Mononuclear cell (primary cell): Measurements from ENCODE around the gene CD7. TPM values are rescaled to one million over a fixed set of nuclear protein-coding genes. Genes with fewer than 3 reads are reported as not detected.

ENCODE experiments used
- H3K27me3 ChIP-seq: 2 replicates; pipeline ENCODE4 v1.6.0; 2011; ENCODE audit warnings: low read length, control low read depth; ENCODE audit not compliant: insufficient read depth
- H3K4me1 ChIP-seq: 2 replicates; pipeline ENCODE4 v1.5.1; 2011; ENCODE audit warnings: mild to moderate bottlenecking, low read length, control low read depth; ENCODE audit not compliant: insufficient read depth
- H3K4me3 ChIP-seq: 2 replicates; pipeline ENCODE4 v1.5.1; 2011; ENCODE audit warnings: mild to moderate bottlenecking, low read length, moderate library complexity
- H3K9me3 ChIP-seq: 2 replicates; pipeline ENCODE4 v1.5.1; 2011; ENCODE audit warnings: low read depth, mild to moderate bottlenecking, control low read depth, low read length
- total RNA-seq: library from RNA; depleted of rRNA; stranded (reverse); fragments of >200 nt; gene quantifications from one replicate; pipeline ENCODE4 v1.2.3, GENCODE V29; 2012

The CD7 gene
- total RNA-seq, 1 donor, result 48.5 TPM

GRCh38 chr17:82275326-82275725, 42.1 kb downstream of the CD7 start:
- Histone ChIP-seq H3K4me1 (peaks cover 51% of the 10 kb centered on the region), H3K27me3 (no peaks in the 10 kb centered on the region)

DNA sequence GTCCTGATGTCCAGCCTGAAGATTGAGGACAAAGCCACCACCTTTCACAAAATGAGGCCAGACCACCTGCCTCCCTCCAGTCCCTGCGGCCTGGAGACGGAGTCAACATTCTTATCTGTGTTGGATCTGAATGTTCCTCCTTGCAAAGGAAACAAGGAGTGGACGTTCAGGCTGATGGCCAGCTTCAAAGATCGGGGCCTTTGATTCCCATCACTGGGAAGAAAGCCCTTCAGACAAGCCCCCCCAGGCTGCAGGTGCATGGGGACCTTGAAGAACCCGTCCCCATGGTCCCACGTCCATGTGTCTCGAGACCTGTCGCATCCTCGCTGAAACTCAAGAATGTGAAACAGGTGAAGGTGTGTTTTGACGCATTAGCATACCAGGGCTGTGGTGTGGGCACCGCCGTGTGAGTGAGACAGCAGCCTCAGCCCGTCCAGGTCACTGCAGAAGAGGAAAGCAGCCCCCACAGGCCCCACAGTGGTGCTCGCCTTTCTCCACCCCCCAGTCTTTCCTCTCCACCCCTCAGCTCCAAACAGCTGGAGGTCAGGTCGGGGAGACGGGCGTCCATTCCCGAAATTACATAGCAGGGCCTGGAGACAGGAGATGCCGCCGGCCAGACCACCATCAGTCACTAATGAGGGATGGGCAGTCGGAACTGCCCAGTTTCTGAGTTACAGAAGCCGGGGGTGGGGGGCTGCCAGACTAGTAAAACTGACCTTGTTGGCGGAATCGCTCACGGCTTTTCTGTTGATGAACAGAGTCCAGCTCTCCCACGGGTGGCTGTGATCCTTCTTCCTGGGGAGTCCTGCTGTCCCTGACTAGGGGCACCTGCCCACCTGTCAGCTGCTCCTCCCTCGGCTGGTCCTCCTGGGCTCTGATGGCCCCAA, 43.0 kb downstream of the CD7 start:
- peaks cover 51% of the 10 kb centered on the region for H3K4me1 ChIP-seq
- no peaks in the 10 kb centered on the region for H3K9me3 ChIP-seq
- H3K27me3 ChIP-seq, result no peaks in the 10 kb centered on the region
- peak overlapping the region; percentile 63 for H3K4me3 ChIP-seq

More at GRCh38 chr17:82275326-82275725, 42.1 kb downstream of the CD7 start:
- Histone ChIP-seq H3K4me3 (no peak overlapping the region), H3K9me3 (no peaks in the 10 kb centered on the region)

DNA sequence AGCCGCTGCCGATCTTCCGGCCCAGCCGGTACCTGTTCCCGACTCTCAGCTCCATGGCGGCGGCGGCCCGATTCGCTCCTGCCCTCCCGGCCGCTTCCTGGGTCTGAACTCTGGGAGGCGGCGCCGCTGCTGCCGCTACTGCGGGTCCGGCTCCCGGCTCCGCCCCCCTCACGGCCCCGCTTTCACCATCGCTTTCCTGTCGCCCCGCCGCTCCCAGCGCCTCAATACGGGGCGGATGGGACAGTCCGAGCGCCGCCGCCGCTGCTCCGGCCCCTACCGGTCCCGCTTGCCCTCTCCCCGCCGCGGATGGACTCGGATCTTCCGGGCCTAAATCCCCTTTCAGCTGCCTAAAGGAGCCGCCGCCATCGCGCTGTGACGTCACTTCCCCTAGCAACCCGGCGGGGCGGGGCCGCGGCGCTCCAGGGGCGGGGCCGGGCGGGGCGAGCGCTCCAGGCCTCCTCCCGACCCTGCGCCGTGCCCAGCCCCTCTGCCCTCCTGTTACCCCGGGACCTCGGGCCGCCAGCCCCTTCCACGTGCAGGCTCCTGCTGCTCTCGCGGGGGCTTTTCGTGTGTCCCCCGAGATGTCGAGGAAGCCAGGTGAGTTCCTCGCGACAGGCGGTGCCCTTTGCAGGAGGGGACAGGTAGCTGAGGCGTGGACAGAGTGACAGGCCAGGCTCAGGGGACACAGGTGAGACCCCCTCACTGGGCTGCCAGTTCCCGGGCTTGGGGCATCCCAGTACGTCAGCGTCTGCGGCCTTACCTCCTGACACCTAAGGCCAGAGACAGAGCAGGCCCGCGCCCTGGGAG, 43.9 kb downstream of the CD7 start, which contains the start of gene CSNK1D:
TSS of gene CSNK1D (minus strand) at position 374 of the 807 bp plus-strand sequence. CDS start at position 55, 319 bp downstream.
- Histone ChIP-seq H3K4me3 (peak within 1 kb of the TSS; percentile 63), H3K27me3 (no peaks in the 10 kb centered on the region), H3K4me1 (peaks cover 51% of the 10 kb centered on the region), H3K9me3 (no peaks in the 10 kb centered on the region)

- Histone ChIP-seq H3K9me3 (no peaks in the 10 kb centered on the region), H3K27me3 (no peaks in the 10 kb centered on the region), H3K4me1 (peaks cover 56% of the 10 kb centered on the region), H3K4me3 (peak overlapping the region; percentile 63)
These were observed 44.7 kb downstream of the CD7 start for GRCh38 chr17:82272495-82273326.

DNA sequence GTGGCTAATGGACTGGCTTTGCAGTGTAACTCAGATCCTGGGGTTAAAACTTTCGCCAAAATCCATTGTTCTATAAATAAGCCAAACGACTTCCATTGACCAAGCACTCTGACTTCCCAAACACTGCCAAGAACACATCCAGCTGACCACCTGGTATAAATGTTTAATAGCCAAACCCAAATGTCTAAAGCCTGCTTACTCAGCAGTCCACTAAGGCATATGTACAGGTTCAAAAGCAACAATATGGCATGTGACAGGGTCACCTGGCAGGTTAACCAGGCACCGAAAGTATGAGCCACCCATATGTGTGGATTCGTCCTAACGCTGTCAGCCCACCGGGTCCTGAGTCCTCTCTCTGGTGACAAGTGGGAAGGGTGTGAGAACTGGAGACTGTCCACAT, 46.0 kb downstream of the CD7 start:
- H3K4me1 ChIP-seq, result peaks cover 66% of the 10 kb centered on the region
- H3K27me3 ChIP-seq, result no peaks in the 10 kb centered on the region
- H3K9me3 ChIP-seq, result no peaks in the 10 kb centered on the region
- H3K4me3 ChIP-seq, result no peak overlapping the region

DNA sequence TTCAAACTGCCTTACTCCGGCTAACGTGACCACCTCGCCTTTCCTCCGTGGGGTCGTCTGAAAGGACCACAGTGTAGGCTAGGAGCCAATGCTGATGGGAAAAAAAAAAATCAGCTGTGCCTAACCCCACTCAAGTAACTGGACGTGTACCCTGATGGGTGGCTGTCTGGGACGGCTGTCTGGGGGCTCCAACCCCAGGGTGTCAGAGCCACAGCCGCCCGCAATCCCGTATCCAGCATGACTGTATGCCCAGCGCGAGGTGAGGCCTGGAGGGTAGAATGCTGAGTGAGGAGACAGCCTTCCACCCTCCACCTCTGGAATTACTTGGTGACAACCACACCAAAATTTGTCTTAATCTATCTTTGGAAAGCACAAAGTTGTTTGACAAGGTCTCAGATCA, 46.8 kb downstream of the CD7 start:
- Histone ChIP-seq H3K4me1 (peaks cover 66% of the 10 kb centered on the region), H3K9me3 (no peaks in the 10 kb centered on the region), H3K4me3 (no peak overlapping the region), H3K27me3 (no peaks in the 10 kb centered on the region)

- Histone ChIP-seq H3K4me1 (peaks cover 66% of the 10 kb centered on the region), H3K9me3 (no peaks in the 10 kb centered on the region), H3K27me3 (no peaks in the 10 kb centered on the region), H3K4me3 (no peak overlapping the region)
These were observed 47.4 kb downstream of the CD7 start for GRCh38 chr17:82269882-82270500.

- Histone ChIP-seq H3K4me1 (peaks cover 65% of the 10 kb centered on the region), H3K27me3 (no peaks in the 10 kb centered on the region), H3K4me3 (no peak overlapping the region), H3K9me3 (no peaks in the 10 kb centered on the region)
These were observed 48.1 kb downstream of the CD7 start for GRCh38 chr17:82269138-82269881.

DNA sequence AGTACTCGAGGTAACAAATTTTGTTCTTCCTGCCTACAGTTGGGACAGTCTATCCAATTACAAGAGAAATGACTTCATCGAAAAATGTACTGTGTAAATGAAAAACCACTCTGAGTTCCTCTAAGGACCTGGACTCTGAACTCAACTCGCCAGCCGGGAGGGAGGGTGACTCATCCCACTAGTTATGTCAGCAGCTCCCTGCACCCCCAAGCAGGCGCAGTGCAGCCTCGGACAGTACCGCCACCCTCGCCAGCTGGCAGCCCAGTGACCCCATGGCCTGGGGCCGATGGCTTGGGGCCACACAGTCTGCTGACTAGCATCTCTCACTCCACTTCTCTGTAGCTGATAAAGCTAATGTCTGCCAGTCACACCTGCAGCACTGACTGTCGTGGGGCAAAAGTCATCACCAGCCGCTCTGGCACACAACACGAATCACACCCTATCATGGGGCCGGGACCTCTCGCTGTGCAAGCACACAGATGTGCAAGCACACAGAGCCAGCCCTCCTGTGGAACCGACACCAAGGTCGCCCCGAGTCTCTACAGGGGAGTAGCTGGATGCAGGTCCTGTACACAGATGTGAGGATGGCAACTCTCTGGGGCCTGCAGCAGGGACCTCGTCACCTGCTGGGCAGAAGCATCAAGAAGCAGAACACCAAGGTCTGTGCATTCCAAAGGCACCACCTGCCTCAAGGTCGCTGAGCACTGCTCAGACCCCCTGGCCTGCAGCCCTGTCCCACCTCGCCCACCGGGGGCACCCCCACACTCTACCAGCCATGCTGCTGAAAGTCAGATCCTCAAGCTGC, 49.6 kb downstream of the CD7 start:
- H3K4me1 ChIP-seq, result peaks cover 57% of the 10 kb centered on the region
- no peak overlapping the region for H3K4me3 ChIP-seq
- H3K27me3 ChIP-seq, result no peaks in the 10 kb centered on the region
- no peaks in the 10 kb centered on the region for H3K9me3 ChIP-seq

- Histone ChIP-seq H3K4me3 (no peak overlapping the region), H3K4me1 (peaks cover 44% of the 10 kb centered on the region)
These were observed 51.3 kb downstream of the CD7 start for GRCh38 chr17:82266142-82266541.

More at GRCh38 chr17:82266142-82266541, 51.3 kb downstream of the CD7 start:
- no peaks in the 10 kb centered on the region for H3K9me3 ChIP-seq
- no peaks in the 10 kb centered on the region for H3K27me3 ChIP-seq
